22Rv1 (cell line): Measurements from ENCODE around the gene AP3S1.

Experiments
- ZFX ChIP-seq: fragments of 450-650 bp; IDR thresholded peaks from 2 replicates; pipeline ENCODE4 v1.6.1; 2017; ENCODE audit warnings: antibody characterized with exemption, borderline replicate concordance
- TF ChIP-seq, protein P1 (sequence below): fragments of 450-650 bp; IDR thresholded peaks from 2 replicates; pipeline ENCODE4 v1.5.1; 2017; ENCODE audit warnings: mild to moderate bottlenecking

DNA sequence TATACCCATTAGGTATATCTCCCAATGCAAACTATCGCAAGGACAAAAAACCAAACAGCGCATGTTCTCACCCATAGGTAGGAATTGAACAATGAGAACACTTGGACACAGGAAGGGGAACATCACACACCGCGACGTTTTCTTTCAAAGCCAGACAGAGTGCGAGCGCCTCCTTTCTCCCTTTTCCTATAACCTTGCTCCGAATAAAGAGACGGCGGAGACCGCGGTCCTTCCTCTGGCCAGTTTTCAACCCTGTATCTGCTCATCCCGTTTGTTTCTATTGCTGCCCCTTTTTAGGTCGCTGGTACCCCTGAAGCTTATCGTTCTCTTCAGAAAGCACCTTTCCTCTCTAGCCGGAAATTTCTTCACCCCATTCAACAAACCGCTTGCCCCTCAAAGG lies 121.8 kb downstream of the AP3S1 start:
- TF ChIP-seq, protein P1, sequence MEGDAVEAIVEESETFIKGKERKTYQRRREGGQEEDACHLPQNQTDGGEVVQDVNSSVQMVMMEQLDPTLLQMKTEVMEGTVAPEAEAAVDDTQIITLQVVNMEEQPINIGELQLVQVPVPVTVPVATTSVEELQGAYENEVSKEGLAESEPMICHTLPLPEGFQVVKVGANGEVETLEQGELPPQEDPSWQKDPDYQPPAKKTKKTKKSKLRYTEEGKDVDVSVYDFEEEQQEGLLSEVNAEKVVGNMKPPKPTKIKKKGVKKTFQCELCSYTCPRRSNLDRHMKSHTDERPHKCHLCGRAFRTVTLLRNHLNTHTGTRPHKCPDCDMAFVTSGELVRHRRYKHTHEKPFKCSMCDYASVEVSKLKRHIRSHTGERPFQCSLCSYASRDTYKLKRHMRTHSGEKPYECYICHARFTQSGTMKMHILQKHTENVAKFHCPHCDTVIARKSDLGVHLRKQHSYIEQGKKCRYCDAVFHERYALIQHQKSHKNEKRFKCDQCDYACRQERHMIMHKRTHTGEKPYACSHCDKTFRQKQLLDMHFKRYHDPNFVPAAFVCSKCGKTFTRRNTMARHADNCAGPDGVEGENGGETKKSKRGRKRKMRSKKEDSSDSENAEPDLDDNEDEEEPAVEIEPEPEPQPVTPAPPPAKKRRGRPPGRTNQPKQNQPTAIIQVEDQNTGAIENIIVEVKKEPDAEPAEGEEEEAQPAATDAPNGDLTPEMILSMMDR, result no peak
- TF ChIP-seq ZFX, result no peak
